Neural progenitor cell (in vitro differentiated cells): ENCODE measurements around the gene TCF7L2.

Experiments used
- CTCF ChIP-seq: fragments of 200-600 bp; sonication (generic); IDR thresholded peaks from 2 replicates; pipeline ENCODE4 v1.5.1; 2017; ENCODE audit warnings: antibody characterized with exemption, mild to moderate bottlenecking
- EZH2 ChIP-seq: fragments of 200-600 bp; sonication (generic); IDR thresholded peaks from 2 replicates; pipeline ENCODE4 v1.6.1; 2017; ENCODE audit warnings: antibody characterized with exemption, mild to moderate bottlenecking, moderate library complexity
- EZH2phosphoT487 ChIP-seq: fragments of 200-600 bp; sonication (generic); IDR thresholded peaks from 2 replicates; pipeline ENCODE4 v1.6.1; 2017; ENCODE audit warnings: antibody characterized with exemption

GRCh38 chr10:113103131-113103840 is 153.2 kb downstream of the TCF7L2 start:
- TF ChIP-seq CTCF (no peak), EZH2 (no peak), EZH2phosphoT487 (no peak)
